ENCODE data around the gene WNT5A.

DNA sequence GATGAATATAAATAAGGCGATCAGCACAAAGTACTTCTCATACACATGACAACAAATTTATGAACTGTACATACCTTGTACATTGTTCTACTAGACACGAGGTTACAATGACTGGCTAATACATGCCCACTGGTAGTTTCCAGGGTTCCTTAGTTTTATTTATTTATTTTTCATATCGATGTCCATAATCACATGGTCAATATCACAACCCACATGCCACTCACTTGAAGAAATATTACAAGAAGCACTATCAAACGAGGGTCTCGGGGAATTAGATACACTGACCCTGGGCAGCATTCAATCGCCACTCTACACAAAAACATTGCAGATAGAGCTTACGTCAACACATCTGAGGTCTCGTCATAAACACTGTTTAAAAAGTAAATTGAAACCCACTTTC is 21.2 kb upstream of the WNT5A start:
- TF ChIP-seq, protein P1, sequence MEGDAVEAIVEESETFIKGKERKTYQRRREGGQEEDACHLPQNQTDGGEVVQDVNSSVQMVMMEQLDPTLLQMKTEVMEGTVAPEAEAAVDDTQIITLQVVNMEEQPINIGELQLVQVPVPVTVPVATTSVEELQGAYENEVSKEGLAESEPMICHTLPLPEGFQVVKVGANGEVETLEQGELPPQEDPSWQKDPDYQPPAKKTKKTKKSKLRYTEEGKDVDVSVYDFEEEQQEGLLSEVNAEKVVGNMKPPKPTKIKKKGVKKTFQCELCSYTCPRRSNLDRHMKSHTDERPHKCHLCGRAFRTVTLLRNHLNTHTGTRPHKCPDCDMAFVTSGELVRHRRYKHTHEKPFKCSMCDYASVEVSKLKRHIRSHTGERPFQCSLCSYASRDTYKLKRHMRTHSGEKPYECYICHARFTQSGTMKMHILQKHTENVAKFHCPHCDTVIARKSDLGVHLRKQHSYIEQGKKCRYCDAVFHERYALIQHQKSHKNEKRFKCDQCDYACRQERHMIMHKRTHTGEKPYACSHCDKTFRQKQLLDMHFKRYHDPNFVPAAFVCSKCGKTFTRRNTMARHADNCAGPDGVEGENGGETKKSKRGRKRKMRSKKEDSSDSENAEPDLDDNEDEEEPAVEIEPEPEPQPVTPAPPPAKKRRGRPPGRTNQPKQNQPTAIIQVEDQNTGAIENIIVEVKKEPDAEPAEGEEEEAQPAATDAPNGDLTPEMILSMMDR (IDR thresholded peaks at IDR 0.05): no peak
- no peak for TF ChIP-seq EZH2 (IDR thresholded peaks at IDR 0.05; ENCODE audit: borderline replicate concordance, insufficient read depth, low read depth, low read length, poor library complexity, severe bottlenecking)
